Uterus (tissue), 4 donors: ENCODE results near the gene C19orf38. TPM values are rescaled to one million over a fixed set of nuclear protein-coding genes. Genes with fewer than 3 reads are reported as not detected.

Source experiments
- DNase-seq, 2 donors: peaks; one replicate each; pipeline ENCODE4 v3.0.0-alpha.2; 2019 to 2020
- H3K27ac ChIP-seq, 2 donors: fragments of 200-600 bp; sonication (generic); 1 replicate in 1 of 2; 2 replicates in 1 of 2; pipeline ENCODE4 v1.5.1; 2016 to 2018
- H3K27me3 ChIP-seq, 2 donors: fragments of 200-600 bp; sonication (generic); one replicate each; pipeline ENCODE4 v1.5.1; 2018 to 2019; ENCODE audit warnings: control low read depth in 1 of 2
- H3K36me3 ChIP-seq, 2 donors: fragments of 200-600 bp; sonication (generic); one replicate each; pipeline ENCODE4 v1.5.1; 2019; ENCODE audit warnings: control low read depth in 1 of 2
- H3K4me1 ChIP-seq, 2 donors: fragments of 200-600 bp; sonication (generic); one replicate each; pipeline ENCODE4 v1.5.1; 2018 to 2019; ENCODE audit warnings: control low read depth in 1 of 2
- H3K4me3 ChIP-seq, 2 donors: fragments of 200-600 bp; sonication (generic); 1 replicate in 1 of 2; 2 replicates in 1 of 2; pipeline ENCODE4 v1.5.1; 2018 to 2019; ENCODE audit warnings: mild to moderate bottlenecking in 1 of 2
- H3K9me3 ChIP-seq, 2 donors: fragments of 200-600 bp; sonication (generic); one replicate each; pipeline ENCODE4 v1.5.1; 2019; ENCODE audit warnings: control low read depth in 1 of 2
- POLR2A ChIP-seq, 2 donors: fragments of 450-650 bp; IDR thresholded peaks; one replicate each; pipeline ENCODE4 v1.6.1; 2016; ENCODE audit warnings: antibody characterized with exemption in 2 of 2, mild to moderate bottlenecking in 1 of 2, moderate library complexity in 1 of 2
- intact Hi-C: fragments of 100-400 bp; cut with DNase I; formaldehyde crosslinking; loops from one replicate; pipeline ENCODE4 v1.15.1; 2023; ENCODE audit warnings: low total_unique reads
- total RNA-seq, 4 donors: library from RNA; depleted of rRNA in 3 of 4; stranded (reverse); fragments of >200 nt in 3 of 4; gene quantifications; one replicate each; pipeline versions ENCODE4 v1.1.0 to v1.2.4, GENCODE V29; 2014 to 2023
- TF ChIP-seq, protein P1 (sequence below), 4 experiments: fragments of 200-600 bp in 2 of 4; fragments of 450-650 bp in 2 of 4; sonication (generic) in 2 of 4; IDR thresholded peaks; one replicate each; pipeline ENCODE4 v1.5.1; 2016 to 2019; ENCODE audit warnings: antibody characterized with exemption in 4 of 4, mild to moderate bottlenecking in 2 of 4, moderate library complexity in 1 of 4
- donor health status: DM: yes; HTN: yes; CAD: no.

C19orf38 gene, protein sequence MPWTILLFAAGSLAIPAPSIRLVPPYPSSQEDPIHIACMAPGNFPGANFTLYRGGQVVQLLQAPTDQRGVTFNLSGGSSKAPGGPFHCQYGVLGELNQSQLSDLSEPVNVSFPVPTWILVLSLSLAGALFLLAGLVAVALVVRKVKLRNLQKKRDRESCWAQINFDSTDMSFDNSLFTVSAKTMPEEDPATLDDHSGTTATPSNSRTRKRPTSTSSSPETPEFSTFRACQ
- 10 to 100 TPM in 1 of 4 donors, 1 to 10 TPM in 1, not detected in 2; 2.7 to 25.9 TPM for total RNA-seq

- DNase-seq: no peak
- H3K9me3 ChIP-seq: no peaks in the 10 kb centered on the region
- H3K36me3 ChIP-seq: no peaks in the 10 kb centered on the region
- no peaks in the 10 kb centered on the region for H3K27me3 ChIP-seq
- no peak for TF ChIP-seq POLR2A (IDR thresholded peaks at IDR 0.05)
- TF ChIP-seq, protein P1, sequence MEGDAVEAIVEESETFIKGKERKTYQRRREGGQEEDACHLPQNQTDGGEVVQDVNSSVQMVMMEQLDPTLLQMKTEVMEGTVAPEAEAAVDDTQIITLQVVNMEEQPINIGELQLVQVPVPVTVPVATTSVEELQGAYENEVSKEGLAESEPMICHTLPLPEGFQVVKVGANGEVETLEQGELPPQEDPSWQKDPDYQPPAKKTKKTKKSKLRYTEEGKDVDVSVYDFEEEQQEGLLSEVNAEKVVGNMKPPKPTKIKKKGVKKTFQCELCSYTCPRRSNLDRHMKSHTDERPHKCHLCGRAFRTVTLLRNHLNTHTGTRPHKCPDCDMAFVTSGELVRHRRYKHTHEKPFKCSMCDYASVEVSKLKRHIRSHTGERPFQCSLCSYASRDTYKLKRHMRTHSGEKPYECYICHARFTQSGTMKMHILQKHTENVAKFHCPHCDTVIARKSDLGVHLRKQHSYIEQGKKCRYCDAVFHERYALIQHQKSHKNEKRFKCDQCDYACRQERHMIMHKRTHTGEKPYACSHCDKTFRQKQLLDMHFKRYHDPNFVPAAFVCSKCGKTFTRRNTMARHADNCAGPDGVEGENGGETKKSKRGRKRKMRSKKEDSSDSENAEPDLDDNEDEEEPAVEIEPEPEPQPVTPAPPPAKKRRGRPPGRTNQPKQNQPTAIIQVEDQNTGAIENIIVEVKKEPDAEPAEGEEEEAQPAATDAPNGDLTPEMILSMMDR (IDR thresholded peaks at IDR 0.05): no peak
- no peak within 1 kb of the TSS for H3K4me3 ChIP-seq
- H3K27ac ChIP-seq: no peak within 1 kb of the TSS
- H3K4me1 ChIP-seq: no peaks in the 10 kb centered on the region
- intact Hi-C loops: no loop called here
Observed at GRCh38 chr19:10848230-10848856, at the start of gene C19orf38. TSS of gene C19orf38 (plus strand) at chr19:10848415. CDS start at chr19:10848509, 94 bp downstream.

DNA sequence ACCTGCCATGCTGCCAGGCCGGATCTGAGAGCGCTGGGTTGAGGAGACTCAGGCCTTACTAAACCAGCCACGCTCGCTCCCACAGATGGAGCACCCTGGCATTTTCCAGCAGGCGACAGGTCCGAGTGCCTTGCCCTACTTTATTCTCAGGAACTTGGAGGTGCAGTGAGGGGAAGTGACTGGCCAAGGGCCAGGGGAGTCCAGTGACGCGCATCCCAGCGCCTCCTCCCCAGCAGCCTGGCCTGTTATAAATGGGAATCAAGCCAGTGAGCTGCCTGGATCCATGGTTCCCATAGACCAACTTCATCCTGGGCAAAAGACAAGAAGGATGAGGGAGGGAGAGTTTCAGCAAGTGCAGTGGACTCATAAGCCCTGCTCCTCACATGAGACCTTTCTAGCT lies 47.7 kb upstream of the C19orf38 start:
- no peak overlapping the region for H3K4me3 ChIP-seq
- TF ChIP-seq POLR2A (IDR thresholded peaks at IDR 0.05): no peak
- TF ChIP-seq, protein P1 (IDR thresholded peaks at IDR 0.05): no peak
- DNase-seq: peak in 1 of 2 donors; percentile 32
- no peaks in the 10 kb centered on the region for H3K4me1 ChIP-seq
- H3K36me3 ChIP-seq: no peaks in the 10 kb centered on the region
- no peak overlapping the region for H3K27ac ChIP-seq
- H3K27me3 ChIP-seq: no peaks in the 10 kb centered on the region
- intact Hi-C loops: no loop called here
- no peaks in the 10 kb centered on the region for H3K9me3 ChIP-seq

- DNase-seq: no peak
- no peaks in the 10 kb centered on the region for H3K9me3 ChIP-seq
- H3K27me3 ChIP-seq: no peaks in the 10 kb centered on the region
- H3K4me3 ChIP-seq: no peak overlapping the region
- no peaks in the 10 kb centered on the region for H3K4me1 ChIP-seq
- no peak for TF ChIP-seq POLR2A (IDR thresholded peaks at IDR 0.05)
- TF ChIP-seq, protein P1 (IDR thresholded peaks at IDR 0.05): no peak
- no peak overlapping the region for H3K27ac ChIP-seq
- H3K36me3 ChIP-seq: no peaks in the 10 kb centered on the region
- intact Hi-C loops: no loop called here
Observed at GRCh38 chr19:10802479-10802878, 45.7 kb upstream of the C19orf38 start.

DNA sequence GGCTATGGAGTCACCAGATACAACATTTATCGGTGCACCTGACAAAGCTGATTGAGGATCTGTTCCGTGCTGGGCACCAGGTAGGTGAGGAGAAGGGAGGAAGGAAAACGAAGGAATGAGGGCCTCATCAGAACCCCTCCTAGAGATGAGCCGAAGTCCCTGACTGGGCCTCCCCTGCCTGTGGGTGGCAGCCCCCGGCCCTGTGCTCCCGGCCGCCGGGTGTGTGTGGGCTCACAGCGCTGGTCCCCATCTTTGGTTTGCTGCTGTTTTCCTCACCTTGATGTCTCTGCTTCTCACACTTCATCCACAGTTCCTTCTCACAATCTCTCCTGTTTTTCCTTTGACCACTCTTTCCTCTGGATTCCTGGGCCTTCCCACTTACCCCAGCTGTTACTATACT lies 45.0 kb upstream of the C19orf38 start:
- no peak overlapping the region for H3K27ac ChIP-seq
- H3K36me3 ChIP-seq: no peaks in the 10 kb centered on the region
- DNase-seq: no peak
- no peak for TF ChIP-seq POLR2A (IDR thresholded peaks at IDR 0.05)
- TF ChIP-seq, protein P1 (IDR thresholded peaks at IDR 0.05): no peak
- no peaks in the 10 kb centered on the region for H3K27me3 ChIP-seq
- no peaks in the 10 kb centered on the region for H3K9me3 ChIP-seq
- no peaks in the 10 kb centered on the region for H3K4me1 ChIP-seq
- H3K4me3 ChIP-seq: no peak overlapping the region
- intact Hi-C loops: no loop called here

DNA sequence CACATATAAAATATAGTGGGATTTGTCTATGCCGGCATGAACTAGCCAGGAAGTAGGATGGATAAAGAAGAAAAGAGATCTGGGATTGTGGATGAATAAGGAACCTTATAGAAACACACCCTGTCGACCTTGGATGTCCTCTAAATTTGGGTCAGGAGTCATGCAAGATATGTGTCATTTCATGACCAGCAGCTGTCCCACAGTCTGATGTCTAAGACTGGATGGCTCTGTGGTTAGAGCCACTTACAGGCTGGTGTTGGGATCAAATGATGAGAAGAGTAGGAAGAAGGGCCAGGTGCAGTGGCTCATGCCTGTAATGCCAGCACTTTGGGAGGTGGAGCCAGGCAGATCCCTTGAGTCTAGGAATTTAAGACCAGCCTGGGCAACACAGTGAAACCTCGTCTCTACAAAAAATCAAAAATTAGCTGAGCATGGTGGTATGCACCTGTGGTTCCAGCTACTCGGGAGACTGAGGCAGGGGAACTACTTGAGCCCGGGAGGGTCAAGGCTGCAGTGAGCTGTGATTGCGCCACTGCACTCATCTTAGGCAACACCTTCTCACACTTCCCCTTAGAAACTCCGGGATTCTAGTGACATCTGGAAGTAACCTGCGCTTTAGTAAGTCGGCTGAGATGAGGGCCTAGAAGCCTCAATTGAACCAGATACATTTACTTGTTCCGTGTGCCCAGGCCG lies 43.0 kb upstream of the C19orf38 start:
- intact Hi-C loops: no loop called here
- Histone ChIP-seq H3K27ac (no peak overlapping the region), H3K4me3 (no peak overlapping the region), H3K27me3 (no peaks in the 10 kb centered on the region), H3K4me1 (no peaks in the 10 kb centered on the region), H3K9me3 (no peaks in the 10 kb centered on the region), H3K36me3 (no peaks in the 10 kb centered on the region)
- TF ChIP-seq POLR2A (IDR thresholded peaks at IDR 0.05): no peak
- TF ChIP-seq, protein P1 (IDR thresholded peaks at IDR 0.05): no peak
- DNase-seq: no peak
